H1 (cell line): Measurements from ENCODE around the gene CRTC1.

Experiments used
- EP300 ChIP-seq, 2 experiments: IDR thresholded peaks; 1 replicate in 1 of 2; 2 replicates in 1 of 2; pipeline ENCODE4 v1.6.1; 2011 to 2012; ENCODE audit warnings: low read depth in 2 of 2, low read length in 2 of 2, mild to moderate bottlenecking in 2 of 2, borderline replicate concordance in 1 of 2, inconsistent platforms in 1 of 2, moderate library complexity in 1 of 2
- EZH2 ChIP-seq: fragments of 200-600 bp; sonication (generic); IDR thresholded peaks from 2 replicates; pipeline ENCODE4 v1.7.1; 2012; ENCODE audit warnings: low read depth, mild to moderate bottlenecking, moderate library complexity, low read length, inconsistent platforms; ENCODE audit not compliant: severe bottlenecking
- GABPA ChIP-seq: IDR thresholded peaks from 2 replicates; pipeline ENCODE4 v1.6.1; 2011; ENCODE audit warnings: mild to moderate bottlenecking, low read length, moderate library complexity, borderline replicate concordance; ENCODE audit not compliant: insufficient read depth
- GTF2F1 ChIP-seq: IDR thresholded peaks from 2 replicates; pipeline ENCODE4 v1.6.1; 2012; ENCODE audit warnings: low read depth, low read length, improper control_type of control experiment, borderline replicate concordance
- POLR2AphosphoS5 ChIP-seq: IDR thresholded peaks from 2 replicates; pipeline ENCODE4 v1.6.1; 2011; ENCODE audit warnings: low read depth, low read length
- RAD21 ChIP-seq, 2 experiments: IDR thresholded peaks in 1 of 2; conservative IDR thresholded peaks in 1 of 2; 2 replicates each; pipeline ENCODE4 v1.6.1; 2011; ENCODE audit warnings: low read depth in 2 of 2, low read length in 2 of 2, improper control_type of control experiment in 1 of 2, inconsistent platforms in 1 of 2, mild to moderate bottlenecking in 1 of 2, moderate library complexity in 1 of 2
- SIN3A ChIP-seq, 2 experiments: IDR thresholded peaks in 1 of 2; conservative IDR thresholded peaks in 1 of 2; 2 replicates each; pipeline ENCODE4 v1.6.1; 2011 to 2012; ENCODE audit warnings: low read length in 2 of 2, improper control_type of control experiment in 1 of 2, low read depth in 1 of 2, mild to moderate bottlenecking in 1 of 2
- SP1 ChIP-seq: IDR thresholded peaks from 2 replicates; pipeline ENCODE4 v1.6.1; 2011; ENCODE audit warnings: low read depth, low read length
- SUZ12 ChIP-seq: fragments of 200-600 bp; sonication (generic); IDR thresholded peaks from 2 replicates; pipeline ENCODE4 v1.6.1; 2012; ENCODE audit warnings: mild to moderate bottlenecking, inconsistent platforms, low read length, moderate library complexity, mixed read lengths
- TCF12 ChIP-seq: IDR thresholded peaks from 2 replicates; pipeline ENCODE4 v1.6.1; 2011; ENCODE audit warnings: low read depth, mild to moderate bottlenecking, low read length
- USF2 ChIP-seq: IDR thresholded peaks from 2 replicates; pipeline ENCODE4 v1.6.1; 2011; ENCODE audit warnings: low read length, improper control_type of control experiment
- YY1 ChIP-seq: IDR thresholded peaks from 2 replicates; pipeline ENCODE4 v1.6.1; 2011; ENCODE audit warnings: low read depth, mild to moderate bottlenecking, low read length
- TF ChIP-seq, protein P1 (sequence below), 3 experiments: IDR thresholded peaks; 1 replicate in 2 of 3; 2 replicates in 1 of 3; pipeline versions ENCODE4 v1.5.1 to v1.6.1; 2011; ENCODE audit warnings: low read length in 3 of 3, mild to moderate bottlenecking in 3 of 3, inconsistent platforms in 2 of 3, low read depth in 1 of 3, moderate library complexity in 1 of 3; ENCODE audit not compliant: insufficient read depth in 1 of 3; ENCODE audit errors: control extremely low read depth in 1 of 3
- TF ChIP-seq, protein P2 (sequence below): IDR thresholded peaks from 2 replicates; pipeline ENCODE4 v1.6.1; 2012; ENCODE audit warnings: inconsistent platforms

DNA sequence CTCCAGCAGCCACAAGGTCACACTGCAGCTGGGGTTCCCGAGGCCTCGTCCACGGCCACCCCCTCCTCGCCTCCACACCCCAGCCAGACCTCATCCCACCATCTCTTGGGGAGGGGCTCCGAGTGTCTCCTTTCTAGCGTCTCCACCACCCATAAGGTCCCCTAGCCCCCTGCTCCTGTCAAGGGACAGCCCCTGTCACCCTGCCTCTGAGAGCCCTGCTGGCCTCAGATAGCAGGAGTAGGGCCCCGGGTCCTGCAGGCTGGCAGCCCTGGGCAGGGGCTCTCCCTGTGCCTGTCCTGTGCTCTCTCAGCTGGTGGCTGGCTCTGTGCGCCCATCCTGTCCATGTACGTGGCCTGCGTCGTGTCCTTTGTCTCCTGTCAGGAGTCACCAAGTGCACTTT, 90.6 kb downstream of the CRTC1 start:
- TF ChIP-seq, protein P1, sequence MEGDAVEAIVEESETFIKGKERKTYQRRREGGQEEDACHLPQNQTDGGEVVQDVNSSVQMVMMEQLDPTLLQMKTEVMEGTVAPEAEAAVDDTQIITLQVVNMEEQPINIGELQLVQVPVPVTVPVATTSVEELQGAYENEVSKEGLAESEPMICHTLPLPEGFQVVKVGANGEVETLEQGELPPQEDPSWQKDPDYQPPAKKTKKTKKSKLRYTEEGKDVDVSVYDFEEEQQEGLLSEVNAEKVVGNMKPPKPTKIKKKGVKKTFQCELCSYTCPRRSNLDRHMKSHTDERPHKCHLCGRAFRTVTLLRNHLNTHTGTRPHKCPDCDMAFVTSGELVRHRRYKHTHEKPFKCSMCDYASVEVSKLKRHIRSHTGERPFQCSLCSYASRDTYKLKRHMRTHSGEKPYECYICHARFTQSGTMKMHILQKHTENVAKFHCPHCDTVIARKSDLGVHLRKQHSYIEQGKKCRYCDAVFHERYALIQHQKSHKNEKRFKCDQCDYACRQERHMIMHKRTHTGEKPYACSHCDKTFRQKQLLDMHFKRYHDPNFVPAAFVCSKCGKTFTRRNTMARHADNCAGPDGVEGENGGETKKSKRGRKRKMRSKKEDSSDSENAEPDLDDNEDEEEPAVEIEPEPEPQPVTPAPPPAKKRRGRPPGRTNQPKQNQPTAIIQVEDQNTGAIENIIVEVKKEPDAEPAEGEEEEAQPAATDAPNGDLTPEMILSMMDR (IDR thresholded peaks at IDR 0.05; ENCODE audit: control extremely low read depth in 1 of 3, insufficient read depth in 1 of 3, low read depth in 1 of 3, low read length in 3 of 3): no peak
- no peak for TF ChIP-seq EP300 (IDR thresholded peaks at IDR 0.05; ENCODE audit: borderline replicate concordance in 1 of 2, low read depth in 2 of 2, low read length in 2 of 2)
- no peak for TF ChIP-seq POLR2AphosphoS5
- TF ChIP-seq EZH2: no peak
- TF ChIP-seq SIN3A (conservative IDR thresholded peaks at IDR 0.05 in 1 of 2, IDR thresholded peaks at IDR 0.05 in 1 of 2; ENCODE audit: low read depth in 1 of 2, low read length in 2 of 2): no peak
- TF ChIP-seq, protein P2, sequence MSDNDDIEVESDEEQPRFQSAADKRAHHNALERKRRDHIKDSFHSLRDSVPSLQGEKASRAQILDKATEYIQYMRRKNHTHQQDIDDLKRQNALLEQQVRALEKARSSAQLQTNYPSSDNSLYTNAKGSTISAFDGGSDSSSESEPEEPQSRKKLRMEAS: no peak
- TF ChIP-seq GABPA: no peak
- TF ChIP-seq USF2: no peak
- no peak for TF ChIP-seq SP1
- no peak for TF ChIP-seq YY1
- no peak for TF ChIP-seq TCF12
- no peak for TF ChIP-seq SUZ12
- TF ChIP-seq RAD21 (IDR thresholded peaks at IDR 0.05 in 1 of 2, conservative IDR thresholded peaks at IDR 0.05 in 1 of 2; ENCODE audit: low read depth in 2 of 2, low read length in 2 of 2): no peak
- TF ChIP-seq GTF2F1: no peak
